Measurements from ENCODE around the gene C3orf18.

C3orf18 gene

GRCh38 chr3:50519471-50520089, 48.0 kb downstream of the C3orf18 start (continued):
- TF ChIP-seq ZNF658 (tag by site-specific recombination; IDR thresholded peaks at IDR 0.05) (no peak), ZNF473 (tag by site-specific recombination; IDR thresholded peaks at IDR 0.05) (no peak), ZNF169 (tag by site-specific recombination; IDR thresholded peaks at IDR 0.05) (no peak), ZNF707 (tag by site-specific recombination; IDR thresholded peaks at IDR 0.05) (no peak), GLIS1 (tag by site-specific recombination; IDR thresholded peaks at IDR 0.05) (peak; percentile 13; the same call in 1 of the 2 replicates), ZNF555 (tag by site-specific recombination; conservative IDR thresholded peaks at IDR 0.05) (no peak), ZNF610 (tag by site-specific recombination; IDR thresholded peaks at IDR 0.05; ENCODE audit: borderline replicate concordance) (no peak), SALL2 (tag by site-specific recombination; IDR thresholded peaks at IDR 0.05; ENCODE audit: borderline replicate concordance) (no peak), SP7 (tag by site-specific recombination; IDR thresholded peaks at IDR 0.05) (0 out of 2 replicates have a peak, but pooled peaks have one; percentile 11), ZNF629 (tag by site-specific recombination; IDR thresholded peaks at IDR 0.05) (no peak), ZNF747 (tag by site-specific recombination; IDR thresholded peaks at IDR 0.05) (no peak), ZNF677 (tag by site-specific recombination; IDR thresholded peaks at IDR 0.05) (no peak), ZSCAN16 (tag by site-specific recombination; IDR thresholded peaks at IDR 0.05) (no peak), ZNF2 (tag by site-specific recombination; IDR thresholded peaks at IDR 0.05) (peak; percentile 81; the same call in 1 of the 2 replicates), CTCF (tag by site-specific recombination; IDR thresholded peaks at IDR 0.05) (peak; percentile 74; the same call in 1 of the 2 replicates), ZNF654 (tag by site-specific recombination; IDR thresholded peaks at IDR 0.05; ENCODE audit: low read depth) (peak; percentile 44), MYNN (tag by site-specific recombination; IDR thresholded peaks at IDR 0.05; ENCODE audit: borderline replicate concordance) (peak; percentile 73; the same call in 1 of the 2 replicates), ZSCAN4 (tag by site-specific recombination; IDR thresholded peaks at IDR 0.05) (no peak), ZNF416 (tag by site-specific recombination; IDR thresholded peaks at IDR 0.05) (no peak), ZNF10 (tag by site-specific recombination; IDR thresholded peaks at IDR 0.05) (no peak), PBX3 (CRISPR knock-in tag; IDR thresholded peaks at IDR 0.05) (no peak), INSM2 (tag by site-specific recombination; IDR thresholded peaks at IDR 0.05) (no peak)

GRCh38 chr3:50518436-50518835, 49.1 kb downstream of the C3orf18 start:
- TF ChIP-seq ZNF626 (tag by site-specific recombination; IDR thresholded peaks at IDR 0.05) (no peak), ZBTB26 (tag by site-specific recombination; optimal IDR thresholded peaks at IDR 0.05) (no peak), ZNF132 (tag by site-specific recombination; IDR thresholded peaks at IDR 0.05; ENCODE audit: borderline replicate concordance) (no peak), ZNF214 (tag by site-specific recombination; IDR thresholded peaks at IDR 0.05; ENCODE audit: borderline replicate concordance) (no peak), ZNF629 (tag by site-specific recombination; IDR thresholded peaks at IDR 0.05) (no peak)
- ChIA-PET POLR2A (no interaction called here), CTCF (interaction anchor here (0.7 to 2.0 kb wide), 8 partner anchors 8 to 150 kb away, joined by 3 to 8 read pairs (median 4); partner anchors contain the start of gene CISH)
- Histone ChIP-seq H3K36me3 (ENCODE audit: control insufficient read depth in 2 of 2, insufficient read depth in 1 of 2, low read length in 2 of 2) (no peaks in the 10 kb centered on the region), H3K4me3 (ENCODE audit: low read depth, low read length) (no peak overlapping the region), H3K4me1 (ENCODE audit: control insufficient read depth, insufficient read depth, low read length) (peaks cover 13% of the 10 kb centered on the region), H3K27ac (ENCODE audit: extremely low read depth, low read depth, low read length) (no peak overlapping the region), H3K9me3 (ENCODE audit: control insufficient read depth, insufficient read depth, low read depth, low read length) (no peaks in the 10 kb centered on the region)

Data from HEK293 (cell line).